GM23248 (cell line): ENCODE data around the gene STT3B. TPM values are rescaled to one million over a fixed set of nuclear protein-coding genes. Genes with fewer than 3 reads are reported as not detected.

Experiments
- DNase-seq: peaks from one replicate; pipeline ENCODE4 v3.0.0-alpha.2; 2015
- H2AFZ ChIP-seq: fragments of 200-600 bp; sonication (generic); 2 replicates; pipeline ENCODE4 v1.6.1; 2016; ENCODE audit warnings: antibody characterized with exemption
- H3F3A ChIP-seq: fragments of 200-600 bp; sonication (generic); 2 replicates; pipeline ENCODE4 v1.6.1; 2016; ENCODE audit warnings: mild to moderate bottlenecking, antibody characterized with exemption, mixed run types; ENCODE audit not compliant: insufficient read depth
- H3K27ac ChIP-seq: fragments of 200-600 bp; sonication (generic); 2 replicates; pipeline ENCODE4 v1.5.1; 2016; ENCODE audit warnings: mild to moderate bottlenecking
- H3K27me3 ChIP-seq: fragments of 200-600 bp; sonication (generic); replicated peaks from 2 replicates; pipeline ENCODE4 v1.6.1; 2016; ENCODE audit warnings: mild to moderate bottlenecking; ENCODE audit not compliant: insufficient read depth
- H3K36me3 ChIP-seq: fragments of 200-600 bp; sonication (generic); 2 replicates; pipeline ENCODE4 v1.6.1; 2016; ENCODE audit warnings: low read depth, mild to moderate bottlenecking
- H3K4me1 ChIP-seq: fragments of 200-600 bp; sonication (generic); 2 replicates; pipeline ENCODE4 v1.6.1; 2016; ENCODE audit warnings: mild to moderate bottlenecking; ENCODE audit not compliant: insufficient read depth
- H3K4me2 ChIP-seq: fragments of 200-600 bp; sonication (generic); one replicate; pipeline ENCODE4 v1.6.1; 2016; ENCODE audit warnings: mild to moderate bottlenecking; ENCODE audit not compliant: unreplicated experiment
- H3K4me3 ChIP-seq: fragments of 200-600 bp; sonication (generic); 2 replicates; pipeline ENCODE4 v1.5.1; 2016; ENCODE audit warnings: mild to moderate bottlenecking
- H3K79me2 ChIP-seq: fragments of 200-600 bp; sonication (generic); 2 replicates; pipeline ENCODE4 v1.6.1; 2016; ENCODE audit warnings: mild to moderate bottlenecking; ENCODE audit not compliant: insufficient read depth
- H3K9ac ChIP-seq: fragments of 200-600 bp; sonication (generic); 2 replicates; pipeline ENCODE4 v1.6.1; 2016; ENCODE audit warnings: mild to moderate bottlenecking
- H3K9me2 ChIP-seq: fragments of 200-600 bp; sonication (generic); 2 replicates; pipeline ENCODE4 v1.6.1; 2016; ENCODE audit warnings: mixed run types, mild to moderate bottlenecking, moderate library complexity; ENCODE audit not compliant: insufficient read depth
- H3K9me3 ChIP-seq: fragments of 200-600 bp; sonication (generic); one replicate; pipeline ENCODE4 v1.6.1; 2017; ENCODE audit warnings: low read depth
- H4K20me1 ChIP-seq: fragments of 200-600 bp; sonication (generic); 2 replicates; pipeline ENCODE4 v1.6.0; 2016; ENCODE audit not compliant: insufficient read depth
- EZH2 ChIP-seq: fragments of 200-600 bp; sonication (generic); IDR thresholded peaks from 2 replicates; pipeline ENCODE4 v1.6.1; 2018; ENCODE audit warnings: antibody characterized with exemption, mild to moderate bottlenecking; ENCODE audit not compliant: insufficient read depth, poor library complexity, severe bottlenecking
- EZH2phosphoT487 ChIP-seq: fragments of 200-600 bp; sonication (generic); IDR thresholded peaks from 2 replicates; pipeline ENCODE4 v1.6.1; 2018; ENCODE audit warnings: antibody characterized with exemption, moderate library complexity, mild to moderate bottlenecking, low read depth; ENCODE audit not compliant: insufficient read depth
- WGBS, 2 experiments: methylation state at CpG; one replicate each; pipeline ENCODE4 v1.1.6; 2015 to 2017; ENCODE audit warnings: low lambda C conversion rate in 2 of 2, low coverage in 1 of 2; ENCODE audit errors: missing lambda C conversion rate in 2 of 2; 5-methylcytosine and 5-hydroxymethylcytosine counted together
- in situ Hi-C: fragments of 300-500 bp; cut with MboI; formaldehyde crosslinking; loops from 2 replicates; pipeline ENCODE4 v1.15.0; 2020
- polyA plus RNA-seq: library from polyadenylated mRNA; unstranded; fragments of >200 nt; fragmentation: Nextera tagmentation; extraction: Ambion mirVana; gene quantifications from 2 replicates; pipeline ENCODE4 v1.2.1, GENCODE V29; 2016
- total RNA-seq: library from RNA; depleted of rRNA; stranded (reverse); fragments of >200 nt; shearing (Covaris generic); gene quantifications from 2 replicates; pipeline ENCODE4 v1.2.3, GENCODE V29; 2014

The STT3B gene
- total and polyA plus RNA-seq, 2 experiments from 2014 or later: 81.5 to 174 TPM

DNA sequence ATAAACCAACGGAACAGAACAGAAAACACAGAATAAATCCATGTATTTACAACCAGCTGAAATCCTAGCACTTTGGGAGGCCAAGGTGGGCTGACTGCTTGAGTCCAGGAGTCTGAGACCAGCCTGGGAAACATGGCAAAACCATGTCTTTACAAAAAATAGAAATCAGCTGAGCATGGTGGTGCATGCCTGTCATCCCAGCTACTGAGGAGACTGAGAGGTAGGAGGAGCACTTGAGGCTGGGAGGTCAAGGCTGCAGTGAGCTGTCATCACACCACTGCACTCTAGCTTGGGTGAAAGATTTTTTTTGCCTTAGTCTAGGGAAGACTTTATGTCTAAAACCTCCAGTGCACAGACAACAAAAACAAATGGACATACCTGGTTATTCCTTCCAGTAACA is 120.7 kb downstream of the STT3B start:
- Histone ChIP-seq H3K9me2 (no peaks in the 10 kb centered on the region), H4K20me1 (no peaks in the 10 kb centered on the region), H3F3A (peaks cover 7% of the 10 kb centered on the region; the same call in 1 of the 2 replicates), H3K27me3 (no peaks in the 10 kb centered on the region), H3K79me2 (no peaks in the 10 kb centered on the region), H3K9ac (no peak overlapping the region), H3K27ac (no peak overlapping the region), H3K4me2 (no peak overlapping the region), H3K4me1 (no peaks in the 10 kb centered on the region), H3K36me3 (peaks cover under 1% of the 10 kb centered on the region; the same call in 1 of the 2 replicates), H3K4me3 (no peak overlapping the region), H2AFZ (no peak overlapping the region), H3K9me3 (peaks cover 3% of the 10 kb centered on the region)
- WGBS, 2 experiments: 96 to 97% methylated on average over 1 of the region's 1 CpG
- TF ChIP-seq EZH2 (no peak), EZH2phosphoT487 (no peak)
- in situ Hi-C loops: no loop called here
- no peak for DNase-seq

DNA sequence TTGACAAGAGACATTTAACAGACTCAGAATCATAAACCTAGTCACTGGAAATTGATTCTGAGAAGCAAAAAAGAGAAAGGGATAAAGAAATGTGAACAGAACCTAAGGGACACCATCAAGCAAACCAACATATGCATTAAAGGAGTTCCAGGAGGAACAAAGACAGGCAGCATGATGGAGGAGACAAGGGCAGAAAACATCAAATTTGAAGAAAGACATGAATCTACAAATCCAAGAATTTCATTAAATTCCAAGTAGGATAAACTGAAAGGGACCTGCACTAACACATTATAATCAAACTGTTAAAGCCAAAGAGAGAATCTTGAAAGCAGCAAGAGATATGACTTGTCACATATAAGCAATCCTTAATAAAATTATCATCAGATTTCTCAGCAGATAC is 122.3 kb downstream of the STT3B start:
- Histone ChIP-seq H3K79me2 (no peaks in the 10 kb centered on the region), H3K9me3 (peaks cover 3% of the 10 kb centered on the region), H3K9ac (no peak overlapping the region), H3K9me2 (no peaks in the 10 kb centered on the region), H3K4me3 (no peak overlapping the region), H3F3A (peaks cover 7% of the 10 kb centered on the region; the same call in 1 of the 2 replicates), H2AFZ (no peak overlapping the region), H4K20me1 (no peaks in the 10 kb centered on the region), H3K27ac (no peak overlapping the region), H3K27me3 (no peaks in the 10 kb centered on the region), H3K4me2 (no peak overlapping the region), H3K4me1 (no peaks in the 10 kb centered on the region), H3K36me3 (no peaks in the 10 kb centered on the region; the same call in 1 of the 2 replicates)
- no peak for TF ChIP-seq EZH2phosphoT487
- TF ChIP-seq EZH2: no peak
- in situ Hi-C loops: no loop called here
- no peak for DNase-seq

DNA sequence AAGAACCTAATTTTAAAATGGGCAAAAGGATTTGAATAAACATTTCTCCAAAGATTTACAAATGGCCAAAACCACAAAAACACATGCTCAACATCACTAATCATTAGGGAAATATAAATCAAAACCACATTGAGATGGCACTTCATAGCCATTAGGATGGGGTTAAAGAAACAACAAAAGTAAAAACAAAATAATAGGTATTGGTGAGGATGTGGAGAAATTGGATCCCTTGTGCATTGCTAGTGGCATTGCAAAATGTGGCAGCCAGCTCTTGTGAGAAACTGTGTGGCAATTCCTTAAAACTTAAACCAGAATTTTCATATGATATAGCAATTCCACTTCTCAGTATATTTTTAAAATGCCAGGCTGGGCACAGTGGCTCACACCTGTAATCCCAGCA is 126.5 kb downstream of the STT3B start:
- Histone ChIP-seq H3K4me3 (no peak overlapping the region), H3K4me1 (no peaks in the 10 kb centered on the region), H3K36me3 (no peaks in the 10 kb centered on the region; the same call in 1 of the 2 replicates), H3F3A (no peaks in the 10 kb centered on the region; the same call in 1 of the 2 replicates), H3K27me3 (no peaks in the 10 kb centered on the region), H3K9ac (no peak overlapping the region), H3K79me2 (no peaks in the 10 kb centered on the region), H3K9me3 (no peaks in the 10 kb centered on the region), H3K9me2 (no peaks in the 10 kb centered on the region), H3K4me2 (no peak overlapping the region), H2AFZ (no peak overlapping the region), H3K27ac (no peak overlapping the region), H4K20me1 (no peaks in the 10 kb centered on the region)
- TF ChIP-seq EZH2phosphoT487 (no peak), EZH2 (no peak)
- no peak for DNase-seq
- in situ Hi-C loops: no loop called here

DNA sequence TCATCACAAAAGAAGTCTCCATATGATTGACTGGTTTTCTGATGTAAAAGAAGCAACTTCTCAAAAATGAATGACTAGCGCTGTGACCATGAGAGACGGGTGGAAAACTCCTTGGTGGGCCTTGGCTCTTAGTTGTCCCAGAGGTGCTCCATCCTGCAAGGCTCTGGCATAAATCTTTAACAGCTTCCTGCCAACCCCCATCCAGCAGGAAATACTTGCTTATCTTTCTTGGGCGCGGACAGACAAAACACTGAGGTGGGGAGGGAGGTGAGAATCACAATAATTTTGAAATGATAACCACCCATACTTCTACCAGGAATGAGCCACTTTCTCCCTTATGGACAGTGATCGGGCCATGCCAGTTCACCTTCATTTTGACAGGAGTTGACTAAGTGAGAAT is 128.6 kb downstream of the STT3B start:
- Histone ChIP-seq H3K4me1 (no peaks in the 10 kb centered on the region), H3K36me3 (no peaks in the 10 kb centered on the region), H3K4me3 (no peak overlapping the region), H4K20me1 (no peaks in the 10 kb centered on the region), H2AFZ (no peak overlapping the region), H3F3A (no peaks in the 10 kb centered on the region; the same call in 1 of the 2 replicates), H3K27me3 (no peaks in the 10 kb centered on the region), H3K4me2 (no peak overlapping the region), H3K79me2 (no peaks in the 10 kb centered on the region), H3K9me3 (no peaks in the 10 kb centered on the region), H3K9ac (no peak overlapping the region), H3K9me2 (no peaks in the 10 kb centered on the region), H3K27ac (no peak overlapping the region)
- TF ChIP-seq EZH2phosphoT487 (no peak), EZH2 (no peak)
- in situ Hi-C loops: no loop called here
- DNase-seq: no peak
- WGBS, 2 experiments: 95 to 97% methylated on average over 5 of the region's 5 CpGs
